ENCODE measurements around the gene COMT. TPM values are rescaled to one million over a fixed set of nuclear protein-coding genes. Genes with fewer than 3 reads are reported as not detected.

Gene COMT
- total RNA-seq, 1 experiment from 2014 or later: 96.0 TPM

DNA sequence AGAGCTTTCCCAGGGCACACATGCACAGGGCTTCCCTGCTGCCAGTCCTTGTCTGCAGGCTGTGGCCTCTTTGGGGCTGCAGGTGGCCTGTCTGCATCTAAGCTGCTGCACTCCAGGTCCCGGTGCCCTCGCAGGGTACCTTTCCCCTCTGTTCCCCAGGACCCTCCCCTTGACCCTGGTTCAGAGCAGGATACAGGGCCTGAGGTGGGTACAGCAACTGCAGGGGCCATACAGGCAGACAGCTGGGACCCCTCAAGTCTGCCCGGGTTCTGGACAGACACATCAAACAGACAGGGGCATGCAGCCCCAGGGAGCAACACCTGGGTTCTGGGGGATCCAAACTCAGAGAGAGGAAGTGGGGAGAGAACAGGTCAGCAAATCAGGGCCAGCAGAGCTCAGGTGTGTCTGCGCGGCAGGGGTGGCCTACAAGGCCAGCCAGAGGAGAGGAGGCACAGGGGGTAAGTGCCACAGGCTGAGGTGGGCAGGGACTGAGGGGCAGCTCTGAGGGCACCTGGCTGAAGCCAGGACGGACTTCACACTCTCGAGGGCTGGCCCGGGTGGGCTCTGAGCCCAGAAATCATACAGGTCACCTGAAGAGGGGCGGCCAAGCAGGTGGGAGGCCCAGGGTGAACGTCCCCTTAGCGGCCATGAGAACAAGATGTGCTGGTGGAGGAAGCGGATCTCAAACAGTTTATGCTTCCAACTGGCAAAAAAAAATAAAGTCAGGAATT, 29.9 kb upstream of the COMT start:
- Mint-ChIP-seq H3K27ac (ENCODE audit: unreplicated experiment) (no peak overlapping the region), H3K4me3 (ENCODE audit: unreplicated experiment) (no peak overlapping the region), H3K36me3 (ENCODE audit: insufficient read depth, unreplicated experiment) (peaks cover 40% of the 10 kb centered on the region), H3K27me3 (ENCODE audit: insufficient read depth, unreplicated experiment) (no peaks in the 10 kb centered on the region), H3K9me3 (ENCODE audit: unreplicated experiment) (no peaks in the 10 kb centered on the region), H3K4me1 (ENCODE audit: low read depth, unreplicated experiment) (peaks cover 7% of the 10 kb centered on the region)
- CTCF ChIA-PET: interaction anchor here (0.6 kb wide), 1 partner anchor 14 kb away, joined by 4 read pairs; no protein-coding TSS in a partner anchor
- H3K9me3 ChIP-seq: no peaks in the 10 kb centered on the region
- TF ChIP-seq, protein P1, sequence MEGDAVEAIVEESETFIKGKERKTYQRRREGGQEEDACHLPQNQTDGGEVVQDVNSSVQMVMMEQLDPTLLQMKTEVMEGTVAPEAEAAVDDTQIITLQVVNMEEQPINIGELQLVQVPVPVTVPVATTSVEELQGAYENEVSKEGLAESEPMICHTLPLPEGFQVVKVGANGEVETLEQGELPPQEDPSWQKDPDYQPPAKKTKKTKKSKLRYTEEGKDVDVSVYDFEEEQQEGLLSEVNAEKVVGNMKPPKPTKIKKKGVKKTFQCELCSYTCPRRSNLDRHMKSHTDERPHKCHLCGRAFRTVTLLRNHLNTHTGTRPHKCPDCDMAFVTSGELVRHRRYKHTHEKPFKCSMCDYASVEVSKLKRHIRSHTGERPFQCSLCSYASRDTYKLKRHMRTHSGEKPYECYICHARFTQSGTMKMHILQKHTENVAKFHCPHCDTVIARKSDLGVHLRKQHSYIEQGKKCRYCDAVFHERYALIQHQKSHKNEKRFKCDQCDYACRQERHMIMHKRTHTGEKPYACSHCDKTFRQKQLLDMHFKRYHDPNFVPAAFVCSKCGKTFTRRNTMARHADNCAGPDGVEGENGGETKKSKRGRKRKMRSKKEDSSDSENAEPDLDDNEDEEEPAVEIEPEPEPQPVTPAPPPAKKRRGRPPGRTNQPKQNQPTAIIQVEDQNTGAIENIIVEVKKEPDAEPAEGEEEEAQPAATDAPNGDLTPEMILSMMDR (IDR thresholded peaks at IDR 0.05; ENCODE audit: insufficient read depth in 1 of 2, low read depth in 1 of 2, low read length in 1 of 2, severe bottlenecking in 1 of 2, unreplicated experiment in 1 of 2): no peak
- H3K36me3 ChIP-seq (ENCODE audit: control insufficient read depth, insufficient read depth, low read length): no peaks in the 10 kb centered on the region
- no peak overlapping the region for H3K4me3 ChIP-seq (ENCODE audit: low read depth, low read length)
- H3K4me1 ChIP-seq: no peaks in the 10 kb centered on the region
- no peaks in the 10 kb centered on the region for H3K27me3 ChIP-seq (replicated peaks; ENCODE audit: control insufficient read depth, insufficient read depth, low read length)
- intact Hi-C loops (cut with micrococcal nuclease; ENCODE audit: unreplicated experiment): no loop called here
- BruUV-seq (replicated peaks): no TSS peak
- DNase-seq: no peak
- POLR2A ChIA-PET: no interaction called here

DNA sequence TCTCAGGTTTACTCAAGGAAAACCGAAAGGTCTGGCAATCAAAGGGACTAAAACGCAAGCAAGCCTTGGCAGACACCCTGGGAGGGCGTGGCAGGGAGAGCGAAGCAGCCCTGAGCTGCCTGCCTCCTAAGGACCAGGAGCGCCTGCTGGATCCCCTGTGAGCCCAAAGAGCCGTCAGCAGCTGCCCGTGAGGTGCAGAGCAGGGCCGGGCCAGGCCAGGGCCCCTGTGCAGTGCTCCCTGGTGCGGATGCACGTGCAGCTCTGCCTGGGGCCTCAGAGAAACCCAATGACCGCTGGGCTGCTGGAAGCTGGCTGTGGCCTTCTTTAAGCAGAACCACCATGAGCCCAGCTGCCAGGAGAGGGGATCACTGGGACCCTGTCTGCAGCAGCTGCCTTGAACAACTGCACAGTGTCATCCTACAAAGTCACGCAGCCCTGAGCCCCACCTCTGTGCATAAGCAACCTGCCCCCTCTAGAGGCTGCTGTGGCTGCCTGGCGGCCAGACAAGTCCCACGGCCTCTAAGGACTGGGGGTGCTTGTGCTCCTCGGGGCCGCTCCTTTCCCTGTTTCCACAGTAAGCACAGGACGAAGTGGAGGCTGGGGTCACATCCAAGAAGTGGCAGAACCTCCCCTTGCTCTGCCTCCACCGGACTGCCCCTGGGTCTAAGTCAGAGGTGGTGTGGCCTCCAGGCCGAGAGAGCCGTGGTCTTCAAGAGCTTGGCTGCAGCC, 29.1 kb upstream of the COMT start:
- H3K27me3 ChIP-seq (replicated peaks; ENCODE audit: control insufficient read depth, insufficient read depth, low read length): no peaks in the 10 kb centered on the region
- intact Hi-C loops (cut with micrococcal nuclease; ENCODE audit: unreplicated experiment): no loop called here
- TF ChIP-seq, protein P1 (IDR thresholded peaks at IDR 0.05; ENCODE audit: insufficient read depth in 1 of 2, low read depth in 1 of 2, low read length in 1 of 2, severe bottlenecking in 1 of 2, unreplicated experiment in 1 of 2): no peak
- DNase-seq: peak in 1 of 2 experiments; percentile 18
- H3K4me1 Mint-ChIP-seq (ENCODE audit: low read depth, unreplicated experiment): peaks cover 7% of the 10 kb centered on the region
- no peaks in the 10 kb centered on the region for H3K9me3 Mint-ChIP-seq (ENCODE audit: unreplicated experiment)
- peaks cover 41% of the 10 kb centered on the region for H3K36me3 Mint-ChIP-seq (ENCODE audit: insufficient read depth, unreplicated experiment)
- H3K27me3 Mint-ChIP-seq (ENCODE audit: insufficient read depth, unreplicated experiment): no peaks in the 10 kb centered on the region
- H3K27ac Mint-ChIP-seq (ENCODE audit: unreplicated experiment): no peak overlapping the region
- ChIA-PET CTCF (interaction anchor here (1.7 kb wide), 1 partner anchor 182 kb away, joined by 4 read pairs; no protein-coding TSS in a partner anchor), POLR2A (no interaction called here)
- no peaks in the 10 kb centered on the region for H3K36me3 ChIP-seq (ENCODE audit: control insufficient read depth, insufficient read depth, low read length)
- no peak overlapping the region for H3K4me3 ChIP-seq (ENCODE audit: low read depth, low read length)
- H3K9me3 ChIP-seq: no peaks in the 10 kb centered on the region
- no peaks in the 10 kb centered on the region for H3K4me1 ChIP-seq
- H3K4me3 Mint-ChIP-seq (ENCODE audit: unreplicated experiment): no peak overlapping the region
- BruUV-seq (replicated peaks): no TSS peak

DNA sequence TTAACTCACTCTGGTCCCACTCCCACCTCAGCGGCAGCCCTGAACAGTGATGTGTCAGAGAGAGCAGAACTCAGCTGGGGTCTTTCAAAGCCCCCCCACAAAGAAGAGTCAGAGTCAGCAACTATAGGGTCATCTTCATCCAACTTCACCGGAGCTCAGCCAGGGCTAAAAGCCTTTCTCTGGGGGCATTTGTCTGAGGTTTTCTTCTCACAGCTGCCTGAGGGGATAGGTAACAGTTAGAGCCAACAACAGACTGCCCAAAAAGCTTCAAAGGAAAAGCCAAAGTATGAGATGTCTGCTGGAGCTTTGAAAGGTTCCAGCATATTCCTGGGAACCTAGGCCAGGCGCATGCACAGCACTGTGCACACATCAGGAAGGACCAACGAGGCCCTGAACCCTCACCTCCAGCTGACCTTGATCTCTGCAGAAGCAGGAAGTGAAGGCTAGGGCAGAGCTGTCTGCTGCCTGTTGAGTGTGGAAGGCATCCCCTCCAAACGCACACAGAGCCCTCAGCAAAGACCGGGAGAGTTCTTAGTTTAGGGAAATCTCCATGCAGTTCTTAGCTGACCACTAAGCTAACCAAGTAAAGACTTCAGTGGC, 28.1 kb upstream of the COMT start:
- no peak for DNase-seq
- no peak overlapping the region for H3K27ac Mint-ChIP-seq (ENCODE audit: unreplicated experiment)
- no peaks in the 10 kb centered on the region for H3K27me3 ChIP-seq (replicated peaks; ENCODE audit: control insufficient read depth, insufficient read depth, low read length)
- CTCF ChIA-PET: interaction anchor here (1.7 kb wide), 1 partner anchor 183 kb away, joined by 4 read pairs; no protein-coding TSS in a partner anchor
- POLR2A ChIA-PET: no interaction called here
- no peaks in the 10 kb centered on the region for H3K9me3 Mint-ChIP-seq (ENCODE audit: unreplicated experiment)
- no TSS peak for BruUV-seq (replicated peaks)
- H3K9me3 ChIP-seq: no peaks in the 10 kb centered on the region
- H3K36me3 ChIP-seq (ENCODE audit: control insufficient read depth, insufficient read depth, low read length): no peaks in the 10 kb centered on the region
- TF ChIP-seq, protein P1 (IDR thresholded peaks at IDR 0.05; ENCODE audit: insufficient read depth in 1 of 2, low read depth in 1 of 2, low read length in 1 of 2, severe bottlenecking in 1 of 2, unreplicated experiment in 1 of 2): no peak
- H3K4me1 Mint-ChIP-seq (ENCODE audit: low read depth, unreplicated experiment): peaks cover 7% of the 10 kb centered on the region
- peaks cover 41% of the 10 kb centered on the region for H3K36me3 Mint-ChIP-seq (ENCODE audit: insufficient read depth, unreplicated experiment)
- no peaks in the 10 kb centered on the region for H3K27me3 Mint-ChIP-seq (ENCODE audit: insufficient read depth, unreplicated experiment)
- no peak overlapping the region for H3K4me3 ChIP-seq (ENCODE audit: low read depth, low read length)
- H3K4me1 ChIP-seq: no peaks in the 10 kb centered on the region
- no peak overlapping the region for H3K4me3 Mint-ChIP-seq (ENCODE audit: unreplicated experiment)
- intact Hi-C loops (cut with micrococcal nuclease; ENCODE audit: unreplicated experiment): no loop called here

Data from Caco-2 (cell line).